ENCODE data around the gene CHRM3. TPM values are rescaled to one million over a fixed set of nuclear protein-coding genes. Genes with fewer than 3 reads are reported as not detected.
"Not testable (repeated sequence)": the region's sequence is repeated elsewhere in the genome, so short reads cannot be mapped to it uniquely, and the experiment has no call there.

CHRM3 gene
- polyA plus RNA-seq (ENCODE audit: insufficient read depth in 1 of 5, insufficient read length in 5 of 5, low replicate concordance in 1 of 5): 1 to 10 TPM; 1.3 to 3.0 (median 1.6) TPM
- long read RNA-seq, donor 1: 0 reads
- long read RNA-seq, donor 2: 0 reads
- long read RNA-seq, donor 3: 0 reads
- long read RNA-seq, donor 4: 0 reads
- long read RNA-seq, donor 5: 0 reads
- long read RNA-seq, donor 6: 0 reads
- long read RNA-seq, donor 7: 0 reads
- long read RNA-seq, donor 8: 0 reads

- DNase-seq: peak; percentile 22 to 34
These were observed at the start of gene CHRM3 for GRCh38 chr1:239386453-239387303. CHRM3 (plus strand) TSS chr1:239386568; CDS start chr1:239907452, 520,884 bp downstream.

GRCh38 chr1:239337799-239338430, 48.5 kb upstream of the CHRM3 start:
- no peak for DNase-seq

GRCh38 chr1:239347776-239348175, 38.6 kb upstream of the CHRM3 start:
- DNase-seq: no peak

GRCh38 chr1:239348635-239349353, 37.6 kb upstream of the CHRM3 start:
- DNase-seq: no peak

GRCh38 chr1:239349699-239350098, 36.7 kb upstream of the CHRM3 start:
- no peak for DNase-seq

GRCh38 chr1:239353536-239353935, 32.8 kb upstream of the CHRM3 start:
- DNase-seq: no peak

- no peak for DNase-seq
These were observed 32.1 kb upstream of the CHRM3 start for GRCh38 chr1:239354231-239354630.

- no peak for DNase-seq
These were observed 28.5 kb upstream of the CHRM3 start for GRCh38 chr1:239357867-239358266.

- DNase-seq: no peak
These were observed 25.0 kb upstream of the CHRM3 start for GRCh38 chr1:239361403-239361802.

- DNase-seq: no peak
These were observed 22.4 kb upstream of the CHRM3 start for GRCh38 chr1:239363930-239364329.

- DNase-seq: no peak
These were observed 19.1 kb upstream of the CHRM3 start for GRCh38 chr1:239367196-239367810.

- DNase-seq: no peak
These were observed 17.8 kb upstream of the CHRM3 start for GRCh38 chr1:239368436-239369109.

- not testable (repeated sequence) for DNase-seq
These were observed 15.5 kb upstream of the CHRM3 start for GRCh38 chr1:239370869-239371268.

GRCh38 chr1:239382666-239383065, 3.7 kb upstream of the CHRM3 start:
- DNase-seq: no peak

GRCh38 chr1:239383714-239384113, 2.7 kb upstream of the CHRM3 start:
- DNase-seq: no peak

GRCh38 chr1:239387304-239388158, 1.2 kb downstream of the CHRM3 start:
- DNase-seq: no peak

GRCh38 chr1:239388159-239388485, 1.8 kb downstream of the CHRM3 start:
- DNase-seq: no peak

- no peak for DNase-seq
These were observed 2.2 kb downstream of the CHRM3 start for GRCh38 chr1:239388578-239388977.

- no peak for DNase-seq
These were observed 3.3 kb downstream of the CHRM3 start for GRCh38 chr1:239389703-239390102.

- no peak for DNase-seq
These were observed 5.9 kb downstream of the CHRM3 start for GRCh38 chr1:239392271-239392670.

Data from right lung (tissue), 10 donors.